Measurements from ENCODE around the gene CPLANE1. TPM values are rescaled to one million over a fixed set of nuclear protein-coding genes. Genes with fewer than 3 reads are reported as not detected.
"Not testable (repeated sequence)": the region's sequence is repeated elsewhere in the genome, so short reads cannot be mapped to it uniquely, and the experiment has no call there.

CPLANE1 gene
- total and polyA plus RNA-seq, 8 donors: 3.5 to 11.0 (median 7.3) TPM

DNA sequence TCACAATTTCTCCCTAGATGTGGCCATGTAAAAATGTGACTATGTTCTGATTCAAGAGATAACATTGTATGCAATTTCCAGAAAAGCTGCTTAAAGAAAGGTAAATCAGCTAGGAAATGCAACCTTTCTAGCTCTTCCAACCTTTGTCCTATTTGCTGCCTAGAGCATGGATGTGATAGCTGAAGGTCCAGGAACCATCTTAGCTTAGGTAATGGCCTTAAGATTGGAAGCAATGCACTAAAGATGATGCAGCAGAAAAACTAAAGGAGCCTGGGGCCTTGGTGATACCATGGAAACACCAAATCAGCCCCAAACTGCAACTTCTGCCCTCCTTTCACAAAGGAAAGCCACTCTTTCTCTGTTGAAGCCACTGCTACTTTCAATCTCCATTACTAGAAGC is 27.0 kb downstream of the CPLANE1 start:
- DNase-seq (no peak), FAIRE-seq (no peak), ATAC-seq (no peak)
- TF ChIP-seq, protein P1, sequence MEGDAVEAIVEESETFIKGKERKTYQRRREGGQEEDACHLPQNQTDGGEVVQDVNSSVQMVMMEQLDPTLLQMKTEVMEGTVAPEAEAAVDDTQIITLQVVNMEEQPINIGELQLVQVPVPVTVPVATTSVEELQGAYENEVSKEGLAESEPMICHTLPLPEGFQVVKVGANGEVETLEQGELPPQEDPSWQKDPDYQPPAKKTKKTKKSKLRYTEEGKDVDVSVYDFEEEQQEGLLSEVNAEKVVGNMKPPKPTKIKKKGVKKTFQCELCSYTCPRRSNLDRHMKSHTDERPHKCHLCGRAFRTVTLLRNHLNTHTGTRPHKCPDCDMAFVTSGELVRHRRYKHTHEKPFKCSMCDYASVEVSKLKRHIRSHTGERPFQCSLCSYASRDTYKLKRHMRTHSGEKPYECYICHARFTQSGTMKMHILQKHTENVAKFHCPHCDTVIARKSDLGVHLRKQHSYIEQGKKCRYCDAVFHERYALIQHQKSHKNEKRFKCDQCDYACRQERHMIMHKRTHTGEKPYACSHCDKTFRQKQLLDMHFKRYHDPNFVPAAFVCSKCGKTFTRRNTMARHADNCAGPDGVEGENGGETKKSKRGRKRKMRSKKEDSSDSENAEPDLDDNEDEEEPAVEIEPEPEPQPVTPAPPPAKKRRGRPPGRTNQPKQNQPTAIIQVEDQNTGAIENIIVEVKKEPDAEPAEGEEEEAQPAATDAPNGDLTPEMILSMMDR (IDR thresholded peaks at IDR 0.05): no peak
- intact Hi-C loops (cut with DNase I): no loop called here
- Histone ChIP-seq H3K27me3 (no peaks in the 10 kb centered on the region), H3K9me3 (no peaks in the 10 kb centered on the region), H3K4me1 (no peaks in the 10 kb centered on the region), H3K27ac (no peak overlapping the region), H3K36me3 (peaks cover 0 to 12% (median 0%) of the 10 kb centered on the region in 3 donors), H3K4me3 (no peak overlapping the region)

DNA sequence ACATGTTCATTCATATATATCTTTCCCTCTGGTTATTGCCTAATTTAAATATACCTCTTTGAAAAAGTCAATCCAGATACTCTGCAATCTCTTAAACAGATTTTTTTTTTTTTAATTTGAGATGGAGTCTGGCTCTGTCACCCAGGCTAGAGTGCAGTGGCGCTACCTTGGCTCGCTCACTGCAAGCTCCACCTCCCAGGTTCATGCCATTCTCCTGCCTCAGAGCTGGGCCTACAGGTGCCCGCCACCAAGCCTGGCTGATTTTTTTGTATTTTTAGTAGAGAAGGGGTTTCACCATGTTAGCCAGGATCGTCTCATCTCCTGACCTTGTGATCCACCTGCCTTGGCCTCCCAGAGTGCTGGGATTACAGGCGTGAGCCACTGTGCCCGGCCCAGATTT is 28.8 kb downstream of the CPLANE1 start:
- H3K27me3 ChIP-seq; H3K4me3 ChIP-seq; FAIRE-seq; H3K4me1 ChIP-seq; H3K9me3 ChIP-seq; intact Hi-C loops (cut with DNase I); DNase-seq; ATAC-seq; H3K27ac ChIP-seq: not testable (repeated sequence)
- WGBS, 2 donors: 98 to 99% methylated on average over 6 of the region's 6 CpGs
- peaks cover 0 to 16% (median 0%) of the 10 kb centered on the region in 3 donors for H3K36me3 ChIP-seq

DNA sequence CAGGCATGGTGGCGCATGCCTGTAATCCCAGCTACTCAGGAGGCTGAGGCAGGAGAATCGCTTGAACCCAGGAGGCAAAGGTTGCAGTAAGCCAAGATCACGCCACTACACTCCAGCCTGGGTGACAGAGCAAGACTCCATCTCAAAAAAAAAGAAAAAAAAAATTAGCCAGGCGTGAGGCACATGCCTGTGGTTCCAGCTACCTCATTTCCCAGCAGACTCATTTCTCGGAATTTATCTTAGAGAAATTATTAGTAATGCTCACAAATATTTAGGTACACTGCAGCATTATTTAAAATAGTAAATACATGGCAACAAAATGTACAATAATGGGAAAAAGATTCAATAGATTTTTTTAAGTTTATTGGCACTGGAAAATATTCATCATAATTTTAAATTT is 29.8 kb downstream of the CPLANE1 start:
- H3K4me1 ChIP-seq; FAIRE-seq; ATAC-seq; H3K27ac ChIP-seq; H3K27me3 ChIP-seq; H3K9me3 ChIP-seq; H3K4me3 ChIP-seq; DNase-seq; intact Hi-C loops (cut with DNase I): not testable (repeated sequence)
- WGBS, 2 donors: 97 to 99% methylated on average over 5 of the region's 5 CpGs
- H3K36me3 ChIP-seq: peaks cover 0 to 12% (median 0%) of the 10 kb centered on the region in 3 donors

DNA sequence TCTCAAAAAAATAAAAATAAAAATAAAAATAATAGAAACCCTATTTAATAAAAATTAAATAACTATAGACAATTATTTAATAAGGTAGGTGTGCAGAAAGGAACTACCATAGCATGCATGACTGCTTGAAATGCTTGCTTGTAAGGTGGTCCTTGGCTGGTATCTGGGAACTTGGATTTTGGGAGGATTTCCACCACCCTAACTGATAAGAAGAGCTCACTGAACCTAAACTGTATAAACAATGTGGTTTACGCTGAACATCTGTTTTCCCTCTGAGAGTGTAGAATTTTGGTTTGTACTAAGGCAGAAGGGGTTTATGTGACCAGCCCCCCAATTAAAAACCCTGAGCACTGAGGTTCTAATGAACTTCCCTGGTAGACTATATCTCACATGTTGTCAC is 31.2 kb downstream of the CPLANE1 start:
- no peaks in the 10 kb centered on the region for H3K4me1 ChIP-seq
- WGBS, 2 donors: 96 to 98% methylated on average over 1 of the region's 1 CpG
- H3K27me3 ChIP-seq: no peaks in the 10 kb centered on the region
- no peak for DNase-seq
- intact Hi-C loops (cut with DNase I): no loop called here
- ATAC-seq: no peak
- FAIRE-seq: no peak
- peaks cover 0 to 14% (median 0%) of the 10 kb centered on the region in 3 donors for H3K36me3 ChIP-seq
- no peak overlapping the region for H3K4me3 ChIP-seq
- no peak overlapping the region for H3K27ac ChIP-seq
- H3K9me3 ChIP-seq: no peaks in the 10 kb centered on the region
- TF ChIP-seq, protein P1 (IDR thresholded peaks at IDR 0.05): no peak

DNA sequence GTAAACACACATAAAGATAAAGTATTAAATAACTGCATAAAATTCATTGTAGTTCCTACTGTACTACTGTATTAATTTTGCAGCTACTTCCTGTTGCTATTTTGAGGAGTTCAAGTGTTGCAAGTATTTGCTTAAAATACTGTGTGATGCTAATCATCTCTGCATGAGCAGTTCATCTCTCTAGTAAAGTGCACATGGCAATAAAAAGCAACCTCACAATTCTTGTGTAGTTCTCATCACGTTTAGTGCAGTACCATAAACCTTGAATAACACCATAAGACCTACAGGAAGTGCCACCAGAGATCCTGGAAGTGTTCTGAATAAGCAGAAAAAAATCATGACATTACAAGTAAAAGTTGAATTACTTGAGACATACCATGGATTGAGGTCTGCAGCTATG is 34.6 kb downstream of the CPLANE1 start:
- intact Hi-C loops (cut with DNase I): no loop called here
- 44 to 58% methylated on average over 1 of the region's 1 CpG for WGBS, 2 donors
- Histone ChIP-seq H3K27me3 (no peaks in the 10 kb centered on the region), H3K27ac (no peak overlapping the region), H3K9me3 (no peaks in the 10 kb centered on the region), H3K36me3 (peaks cover 0 to 19% (median 0%) of the 10 kb centered on the region in 3 donors), H3K4me3 (no peak overlapping the region), H3K4me1 (no peaks in the 10 kb centered on the region)
- TF ChIP-seq, protein P1 (IDR thresholded peaks at IDR 0.05): no peak
- DNase-seq: no peak
- peak in 1 of 4 donors; percentile 11 for ATAC-seq
- FAIRE-seq: peak; percentile 5

DNA sequence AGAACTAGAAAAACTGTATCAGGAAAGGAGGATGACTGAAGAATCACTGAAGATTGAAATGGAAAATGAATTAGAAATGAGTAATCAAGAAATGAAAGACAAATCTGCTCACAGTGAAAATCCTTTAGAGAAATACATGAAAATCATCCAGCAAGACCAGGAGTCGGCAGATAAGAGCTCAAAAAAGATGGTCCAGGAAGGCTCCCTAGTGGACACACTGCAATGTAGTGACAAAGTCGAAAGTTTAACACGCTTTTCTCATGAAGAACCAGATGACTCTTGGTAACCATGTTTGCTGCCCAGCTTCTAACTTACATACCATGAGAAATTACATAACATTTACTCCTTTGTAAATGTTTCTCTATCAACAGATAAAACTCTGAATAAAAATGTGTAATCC is 37.1 kb downstream of the CPLANE1 start:
- Histone ChIP-seq H3K9me3 (no peaks in the 10 kb centered on the region), H3K36me3 (peaks cover 0 to 19% (median 0%) of the 10 kb centered on the region in 3 donors), H3K27me3 (no peaks in the 10 kb centered on the region), H3K27ac (no peak overlapping the region), H3K4me3 (no peak overlapping the region), H3K4me1 (no peaks in the 10 kb centered on the region)
- no peak for FAIRE-seq
- ATAC-seq: no peak
- TF ChIP-seq, protein P1 (IDR thresholded peaks at IDR 0.05): no peak
- intact Hi-C loops (cut with DNase I): no loop called here
- 95 to 96% methylated on average over 3 of the region's 3 CpGs for WGBS, 2 donors
- DNase-seq: no peak
